Right lobe of liver (tissue), 4 donors: ENCODE data around the gene LIM2.

Source experiments
- CTCF ChIP-seq, 4 donors: fragments of 200-600 bp in 3 of 4; fragments of 450-650 bp in 1 of 4; IDR thresholded peaks; one replicate each; pipeline versions ENCODE4 v1.5.1 to v1.8.0; 2016 to 2022; ENCODE audit warnings: antibody characterized with exemption in 4 of 4, mild to moderate bottlenecking in 2 of 4
- POLR2A ChIP-seq: fragments of 450-650 bp; IDR thresholded peaks from one replicate; pipeline ENCODE4 v1.6.1; 2017; ENCODE audit warnings: antibody characterized with exemption, mild to moderate bottlenecking
- donor health status: DM: no; HTN: no; CAD: no.
- donor health status: DM: no; HTN: no; CAD: no.
- donor health status: DM: no; HTN: yes; CAD: no.

GRCh38 chr19:51337141-51337860, 50.5 kb downstream of the LIM2 start:
- TF ChIP-seq CTCF (IDR thresholded peaks at IDR 0.05) = no peak
- no peak for TF ChIP-seq POLR2A
